Hippocampal formation (tissue), 2 donors: ENCODE data around the gene TBC1D10A.

Experiments used
- DNase-seq, 2 donors: peaks; one replicate each; lab custom pipeline; 2025; lab: John Stamatoyannopoulos, UW

TBC1D10A gene

DNA sequence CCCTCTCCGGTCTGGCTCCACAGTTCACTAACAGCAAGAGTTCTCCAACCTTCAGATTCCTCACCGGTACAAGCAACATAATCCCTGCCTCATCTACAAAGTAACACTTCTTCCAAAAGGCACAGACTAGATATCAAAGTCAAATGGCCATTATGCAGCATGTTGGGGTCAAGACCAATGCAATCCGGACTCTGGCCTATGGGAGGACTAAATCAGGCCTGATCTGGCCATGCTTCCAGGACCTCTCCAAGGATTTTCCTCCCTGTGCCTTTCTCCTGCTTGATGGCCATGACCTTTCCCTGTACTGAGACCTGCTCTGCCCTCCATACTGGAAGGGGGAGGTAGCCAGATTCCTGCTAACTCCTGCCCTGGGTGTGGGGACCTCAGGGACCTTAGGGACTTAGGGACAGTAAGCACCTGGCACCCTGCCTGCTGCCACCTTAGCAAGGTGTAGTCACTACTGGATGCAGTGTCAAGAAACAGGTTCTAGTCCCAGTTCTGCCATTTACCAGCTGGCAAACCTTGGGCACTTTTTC lies 6.7 kb downstream of the TBC1D10A start:
- no peak for DNase-seq

DNA sequence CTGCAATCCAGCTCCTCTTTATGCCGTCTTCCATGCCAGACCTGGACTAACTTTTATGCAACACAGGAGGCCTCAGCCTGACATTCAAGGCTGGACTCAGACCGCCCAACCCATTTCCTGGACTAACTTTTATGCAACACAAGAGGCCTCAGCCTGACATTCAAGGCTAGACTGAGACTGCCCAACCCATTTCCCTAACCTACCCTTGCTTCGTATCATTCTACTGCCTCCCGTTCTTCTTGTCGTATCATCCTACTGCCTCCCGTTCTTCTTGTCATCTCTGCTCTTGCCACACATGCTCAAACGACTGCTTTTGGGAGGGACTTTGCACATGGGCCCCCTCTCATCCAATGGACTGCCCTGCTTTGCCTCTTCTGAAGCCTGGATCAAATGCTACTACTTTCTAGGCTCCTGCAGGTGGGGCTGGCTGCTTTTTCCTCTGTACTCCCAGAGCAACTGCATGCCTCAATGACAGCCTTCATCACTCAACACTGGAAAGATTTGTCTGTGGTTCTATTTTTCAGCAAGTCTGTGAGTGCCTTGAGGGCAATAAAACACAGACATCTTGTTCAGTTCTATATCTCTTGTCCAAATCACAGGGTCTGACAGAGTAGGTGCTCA lies 7.8 kb downstream of the TBC1D10A start:
- no peak for DNase-seq

DNA sequence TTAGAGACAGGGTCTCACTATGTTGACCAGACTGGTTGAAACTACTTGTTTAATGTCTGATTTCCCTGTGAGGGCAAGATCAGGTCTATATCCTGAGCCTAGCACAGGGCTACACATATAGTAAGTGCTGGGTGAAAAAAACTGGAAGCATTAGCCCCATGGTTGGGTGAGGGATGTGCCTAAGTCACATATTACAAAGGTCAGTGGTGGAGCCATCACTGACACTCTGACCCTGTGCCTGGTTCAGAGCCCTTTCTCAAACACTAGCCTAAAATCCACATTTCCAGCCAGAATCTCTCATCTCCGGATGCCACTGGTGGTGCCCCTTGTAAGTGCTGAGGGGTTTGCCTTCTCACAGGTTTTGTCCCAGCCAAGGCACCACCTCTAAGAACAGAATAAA lies 9.0 kb downstream of the TBC1D10A start:
- no peak for DNase-seq

DNA sequence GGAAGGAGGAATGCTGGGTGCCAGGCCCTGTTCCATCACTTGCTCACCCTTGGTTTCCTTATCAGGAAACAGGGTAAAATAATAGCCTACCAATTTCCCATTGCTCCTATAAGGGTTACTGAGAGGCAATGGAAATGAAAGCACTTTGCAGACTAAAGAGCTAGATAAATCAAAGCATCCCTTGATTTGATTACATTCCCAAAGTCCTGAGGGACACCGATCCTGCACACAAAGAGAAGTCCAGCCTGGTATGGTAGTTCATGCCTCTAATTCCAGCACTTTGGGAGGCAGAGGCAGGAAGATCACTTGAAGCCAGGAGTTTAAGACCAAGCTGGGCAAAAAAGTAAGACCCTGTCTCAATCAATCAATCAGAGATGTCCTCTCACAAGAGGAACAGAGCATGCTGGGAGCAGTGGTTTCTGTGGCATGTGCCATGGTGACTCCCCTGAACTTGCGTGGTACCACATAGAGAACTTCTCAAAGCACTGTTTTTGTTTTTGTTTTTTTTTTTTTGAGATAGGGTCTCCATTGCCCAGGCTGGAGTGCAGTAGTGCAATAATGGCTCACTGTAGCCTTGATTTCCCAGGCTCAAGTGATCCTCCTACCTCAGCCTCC lies 10.7 kb downstream of the TBC1D10A start:
- no peak for DNase-seq

DNA sequence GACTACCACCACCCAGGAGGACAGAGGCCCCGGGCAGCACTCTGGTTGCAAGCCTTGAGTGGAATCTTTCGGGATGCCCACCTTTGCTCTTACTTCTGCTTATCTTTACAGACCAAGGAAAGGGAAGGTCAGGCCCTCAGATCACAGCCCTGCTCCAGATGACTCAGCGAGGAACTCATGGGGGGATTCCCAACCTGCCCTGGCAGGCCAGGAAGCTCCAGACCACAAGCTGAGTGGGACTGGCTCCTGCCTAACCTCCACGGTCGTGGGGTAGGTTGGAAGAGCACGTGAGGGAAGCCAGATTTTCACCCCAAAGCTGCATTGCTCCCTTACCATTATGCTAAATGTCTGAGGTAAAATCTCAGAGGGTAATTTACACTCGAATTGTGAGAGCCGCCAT lies 11.8 kb downstream of the TBC1D10A start:
- no peak for DNase-seq

DNA sequence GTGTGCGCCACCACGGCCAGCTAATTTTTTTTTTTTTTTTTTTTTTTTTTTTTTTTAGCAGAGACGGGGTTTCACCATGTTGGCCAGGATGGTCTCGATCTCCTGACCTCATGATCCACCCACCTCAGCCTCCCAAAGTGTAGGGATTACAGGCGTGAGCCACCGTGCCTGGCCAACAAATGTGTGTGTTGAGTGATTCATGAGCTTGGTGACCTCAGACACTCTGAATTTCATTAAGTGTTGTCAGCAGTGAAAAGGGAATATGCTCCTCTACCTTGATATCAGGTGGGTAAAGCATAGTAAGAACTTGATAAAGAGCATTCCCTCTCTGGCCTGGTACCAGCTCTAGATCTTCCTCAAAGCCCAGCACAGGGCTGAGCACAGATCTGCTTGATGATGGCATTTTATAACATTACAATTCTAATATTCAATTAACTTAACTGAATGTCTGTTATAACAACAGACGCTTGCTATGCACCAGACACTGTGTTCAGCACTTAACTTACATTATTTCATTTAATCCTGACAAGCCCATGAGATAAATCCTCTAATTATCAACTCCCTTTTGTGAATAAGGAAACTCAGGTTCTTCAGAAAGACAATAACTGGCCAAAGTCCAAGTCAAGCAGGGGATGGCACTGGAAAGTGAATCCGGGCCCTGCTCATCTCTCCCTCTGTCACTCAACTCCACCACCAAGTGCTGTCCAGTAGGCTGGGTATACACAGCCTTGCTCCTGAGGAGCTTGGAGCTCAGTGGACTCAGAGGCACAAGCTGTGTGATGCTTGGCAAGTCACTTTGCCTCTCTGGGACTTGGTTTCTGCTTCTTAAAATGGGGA lies 13.0 kb downstream of the TBC1D10A start:
- DNase-seq = no peak

DNA sequence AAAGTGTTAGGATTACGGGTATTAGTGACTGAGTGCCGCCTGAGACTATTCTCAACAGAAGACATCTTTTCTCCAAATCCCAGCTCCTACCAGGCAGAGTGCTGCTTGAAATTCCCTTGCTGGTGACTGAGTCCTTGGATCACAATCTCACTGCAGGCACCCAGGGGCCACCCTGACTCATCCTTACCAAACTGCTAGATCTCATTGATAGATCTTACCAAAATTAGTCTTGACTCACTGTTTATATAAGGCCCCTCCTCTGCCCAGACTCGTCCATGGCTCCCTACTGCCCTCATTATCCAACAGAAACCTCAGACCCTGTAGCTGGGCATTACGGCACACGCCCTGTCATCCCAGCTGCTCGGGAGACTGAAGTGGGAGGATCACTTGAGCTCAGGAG lies 14.7 kb downstream of the TBC1D10A start:
- no peak for DNase-seq

DNA sequence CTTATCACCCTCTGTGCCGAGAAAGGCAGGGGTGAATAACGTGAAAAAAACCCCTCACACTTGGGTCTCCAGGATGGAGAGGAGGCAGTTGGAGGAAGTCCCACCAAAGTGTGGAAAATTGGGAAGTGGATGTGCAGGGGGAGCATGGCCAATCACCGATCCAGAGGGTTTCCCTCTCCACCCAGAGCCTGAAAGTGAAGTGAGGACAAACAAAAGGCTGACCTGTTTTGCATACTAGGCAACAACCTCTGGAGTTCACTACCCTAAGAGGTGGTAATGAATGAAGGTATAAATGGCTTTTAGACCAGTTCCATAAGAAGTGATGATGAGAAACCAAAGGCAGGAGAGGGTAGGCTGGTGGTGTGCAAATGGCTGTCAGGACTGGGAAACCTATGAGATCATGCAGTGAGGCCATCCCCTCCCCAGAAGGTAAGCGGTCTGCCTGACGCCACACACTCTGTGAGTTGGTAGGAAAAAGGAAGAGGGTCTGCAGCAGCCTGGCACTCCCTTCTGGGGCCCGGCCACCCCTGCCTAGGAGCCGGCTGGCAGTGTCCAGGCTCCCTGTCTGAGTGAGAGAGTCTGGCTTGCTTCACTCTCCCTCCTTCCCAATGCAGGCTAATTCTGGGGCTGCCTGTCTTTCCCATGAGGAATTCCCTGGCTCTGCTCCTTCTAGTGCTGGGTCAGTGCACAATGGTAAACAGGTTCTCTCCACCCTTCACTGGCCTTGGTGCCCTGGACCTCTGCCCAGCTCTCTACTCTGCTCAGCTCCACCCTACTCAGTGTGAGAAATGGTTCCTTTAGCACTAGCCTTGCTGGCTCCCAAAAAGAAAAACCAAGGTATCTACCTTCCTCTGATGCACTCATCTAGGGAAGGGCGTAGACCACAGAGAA lies 15.6 kb downstream of the TBC1D10A start:
- DNase-seq = peak; percentile 17 to 28

DNA sequence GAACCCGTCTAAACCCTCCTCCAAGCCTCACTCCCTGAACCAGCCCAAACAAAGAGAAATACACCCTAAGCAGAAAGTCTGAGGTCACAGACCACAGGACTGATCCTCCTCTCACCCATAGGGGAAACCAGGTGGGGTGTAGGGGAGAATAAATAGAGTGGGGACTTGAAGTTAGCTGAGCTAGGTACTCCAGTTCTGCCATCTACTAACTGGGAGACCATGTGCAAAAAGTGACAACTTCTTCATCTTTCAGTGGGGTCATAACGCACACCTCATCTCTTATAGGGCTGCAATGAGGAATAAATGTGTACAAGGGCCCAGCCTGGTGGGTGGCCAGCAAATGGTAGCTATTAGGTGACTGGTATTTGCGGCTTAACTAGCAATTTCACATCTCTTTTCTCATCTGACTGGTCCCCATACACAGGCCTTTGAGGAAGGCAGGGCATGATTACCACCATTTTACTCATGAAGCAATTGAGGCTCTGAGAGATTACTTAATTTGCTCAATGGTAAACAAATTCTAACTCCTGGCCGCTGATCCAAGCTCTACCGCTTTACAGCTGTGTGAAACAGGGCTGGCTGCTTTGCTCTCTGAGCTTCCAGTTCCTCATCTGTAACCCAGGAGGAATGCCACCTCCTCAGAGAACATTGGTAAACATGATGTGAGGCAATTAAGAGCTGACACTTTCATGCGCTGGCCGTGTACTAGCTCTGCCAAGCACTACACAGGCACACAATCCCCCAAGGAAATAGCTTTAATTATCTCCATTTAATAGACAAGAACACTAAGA lies 16.6 kb downstream of the TBC1D10A start:
- no peak for DNase-seq

- no peak for DNase-seq
These were observed 18.1 kb downstream of the TBC1D10A start for GRCh38 chr22:30308518-30309230.

GRCh38 chr22:30308093-30308492 lies 18.6 kb downstream of the TBC1D10A start:
- DNase-seq = no peak

DNA sequence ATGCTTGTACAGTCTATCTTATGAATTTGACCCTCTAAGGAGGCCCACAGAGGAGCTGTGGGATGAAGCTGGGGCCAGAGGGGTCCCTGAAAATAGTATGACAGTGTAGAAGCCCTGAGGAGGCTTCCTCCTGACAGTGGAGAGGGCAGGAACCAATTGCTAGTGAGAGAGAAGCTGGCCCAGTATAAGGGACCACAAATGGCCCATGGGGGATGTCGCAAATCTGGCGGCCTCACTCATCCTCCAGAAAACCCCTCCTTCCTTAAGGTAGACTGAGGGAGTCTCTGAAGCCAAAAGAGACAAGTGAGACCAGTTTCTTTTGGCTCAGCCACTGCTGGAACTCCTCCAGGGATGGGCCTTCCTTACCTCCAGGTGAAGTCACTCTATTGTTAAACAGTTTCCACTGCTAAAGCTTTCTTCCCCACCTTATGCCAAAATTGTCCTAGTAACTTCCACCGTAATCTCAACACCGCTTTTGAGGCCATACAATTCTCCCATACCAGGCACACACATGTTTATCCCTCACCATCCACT lies 19.6 kb downstream of the TBC1D10A start:
- DNase-seq = no peak

- DNase-seq = no peak
These were observed 20.1 kb downstream of the TBC1D10A start for GRCh38 chr22:30306627-30307011.

- no peak for DNase-seq
These were observed 20.7 kb downstream of the TBC1D10A start for GRCh38 chr22:30305906-30306626.

DNA sequence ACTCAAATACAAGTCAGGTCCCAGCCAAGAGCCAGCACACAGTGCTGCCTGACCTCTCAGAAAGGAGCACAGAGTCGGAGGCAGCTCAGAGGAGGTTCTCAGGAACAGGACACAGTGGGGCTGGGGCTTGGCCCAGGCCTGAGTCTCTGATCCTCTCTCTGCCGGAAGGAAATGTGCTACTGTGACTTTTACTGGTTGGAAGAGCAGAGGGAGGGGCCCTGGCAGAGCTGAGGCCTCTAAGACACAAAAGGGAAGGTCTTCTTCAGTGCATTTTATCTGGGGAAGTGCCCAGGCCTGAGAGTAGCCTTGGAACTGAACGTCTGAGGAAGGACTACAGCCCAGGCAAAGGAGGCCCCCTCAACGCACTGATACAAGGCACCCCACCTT lies 21.2 kb downstream of the TBC1D10A start:
- DNase-seq = peak in 1 of 2 donors; percentile 42

GRCh38 chr22:30304495-30305244 lies 22.1 kb downstream of the TBC1D10A start:
- DNase-seq = no peak

DNA sequence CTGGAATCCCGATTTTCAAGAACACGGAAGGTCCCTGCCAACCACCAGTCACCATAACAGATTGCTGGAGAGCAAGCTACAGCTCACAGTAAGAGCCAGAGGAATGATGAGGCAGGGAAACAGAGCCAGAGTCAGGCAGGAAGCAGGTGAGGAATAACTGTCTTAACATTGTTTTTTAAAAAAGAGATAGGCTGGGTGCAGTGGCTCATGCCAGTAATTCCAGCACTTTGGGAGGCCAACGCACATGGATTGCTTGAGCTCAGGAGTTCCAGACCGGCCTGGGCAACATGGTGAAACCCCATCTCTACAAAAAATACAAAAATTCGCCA lies 24.0 kb downstream of the TBC1D10A start:
- DNase-seq = peak in 1 of 2 donors; percentile 34

DNA sequence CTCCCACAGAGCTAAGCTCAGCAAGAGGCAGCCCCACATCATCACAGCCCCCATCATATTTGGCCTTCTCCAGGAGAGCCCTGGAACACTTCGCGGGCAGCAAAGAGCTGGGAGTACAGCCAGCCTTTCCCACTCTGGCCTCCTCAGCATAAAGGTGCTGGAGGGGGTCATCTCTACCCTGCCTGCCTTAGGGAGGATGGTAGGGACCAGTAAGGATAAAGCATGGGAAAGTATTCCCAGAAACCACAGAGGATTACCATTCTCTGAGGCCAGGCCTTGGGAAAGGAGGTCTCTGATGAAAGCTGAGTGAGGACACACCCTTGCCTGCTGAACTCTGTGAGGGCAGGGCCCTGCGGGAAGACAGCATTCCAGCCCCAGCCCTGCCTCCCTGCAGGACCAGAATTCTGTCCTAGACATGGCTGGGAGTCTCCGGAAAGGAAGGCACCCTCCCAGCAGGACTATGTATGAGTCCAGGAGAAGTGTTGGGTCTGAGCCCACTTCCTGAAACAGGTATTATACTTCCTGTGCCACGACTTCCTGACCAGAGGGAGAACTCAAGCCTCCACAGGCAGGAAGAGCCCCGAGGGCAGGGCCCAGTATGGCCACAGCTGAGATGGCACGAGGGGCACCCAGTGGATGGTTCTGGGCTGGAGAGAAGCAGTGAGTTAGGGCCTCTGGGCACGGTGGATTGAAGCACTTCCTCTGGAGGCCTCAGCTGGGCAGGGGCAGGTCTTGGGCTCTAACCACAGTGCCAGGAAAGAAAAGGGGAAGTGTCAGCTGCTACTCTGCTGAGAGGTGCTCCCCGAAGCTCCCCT lies 24.5 kb downstream of the TBC1D10A start:
- peak in 1 of 2 donors; percentile 43 for DNase-seq
